Thoracic aorta (tissue), 2 donors: ENCODE data around the gene GPR62. TPM values are rescaled to one million over a fixed set of nuclear protein-coding genes. Genes with fewer than 3 reads are reported as not detected.

Experiments used
- ATAC-seq: fragments of 150-250 bp; one replicate; pipeline ENCODE4 v1.8.0; 2017; ENCODE audit warnings: low read depth; ENCODE audit not compliant: insufficient number of reproducible peaks, low FRiP score
- DNase-seq: peaks from one replicate; pipeline ENCODE4 v3.0.0-alpha.2; 2020; ENCODE audit warnings: low spot score
- H3K27ac ChIP-seq, 2 donors: fragments of 200-600 bp; sonication (generic); 1 replicate in 1 of 2; 2 replicates in 1 of 2; pipeline ENCODE4 v1.5.1; 2016; ENCODE audit warnings: mild to moderate bottlenecking in 2 of 2, moderate library complexity in 2 of 2
- H3K27me3 ChIP-seq: fragments of 200-600 bp; sonication (generic); replicated peaks from 2 replicates; pipeline ENCODE4 v1.6.0; 2016; ENCODE audit warnings: mild to moderate bottlenecking; ENCODE audit not compliant: insufficient read depth
- H3K36me3 ChIP-seq: fragments of 200-600 bp; sonication (generic); one replicate; pipeline ENCODE4 v1.5.1; 2016
- H3K4me1 ChIP-seq, 2 donors: fragments of 200-600 bp; sonication (generic); 1 replicate in 1 of 2; 2 replicates in 1 of 2; pipeline versions ENCODE4 v1.5.1 to v1.6.0; 2016; ENCODE audit warnings: low read depth in 2 of 2, mild to moderate bottlenecking in 1 of 2; ENCODE audit not compliant: control insufficient read depth in 1 of 2
- H3K4me3 ChIP-seq: fragments of 200-600 bp; sonication (generic); 2 replicates; pipeline ENCODE4 v1.5.1; 2016; ENCODE audit warnings: mild to moderate bottlenecking
- H3K9me3 ChIP-seq: fragments of 200-600 bp; sonication (generic); 2 replicates; pipeline ENCODE4 v1.5.1; 2016
- total RNA-seq, 2 donors: library from RNA; depleted of rRNA; stranded (reverse); fragments of >200 nt; gene quantifications; one replicate each; pipeline versions ENCODE4 v1.1.0 to v1.2.3, GENCODE V29; 2016
- TF ChIP-seq, protein P1 (sequence below): fragments of 200-600 bp; sonication (generic); IDR thresholded peaks from one replicate; pipeline ENCODE4 v1.5.1; 2019; ENCODE audit warnings: antibody characterized with exemption

The GPR62 gene
- total RNA-seq, 2 donors from 2014 or later = not detected

DNA sequence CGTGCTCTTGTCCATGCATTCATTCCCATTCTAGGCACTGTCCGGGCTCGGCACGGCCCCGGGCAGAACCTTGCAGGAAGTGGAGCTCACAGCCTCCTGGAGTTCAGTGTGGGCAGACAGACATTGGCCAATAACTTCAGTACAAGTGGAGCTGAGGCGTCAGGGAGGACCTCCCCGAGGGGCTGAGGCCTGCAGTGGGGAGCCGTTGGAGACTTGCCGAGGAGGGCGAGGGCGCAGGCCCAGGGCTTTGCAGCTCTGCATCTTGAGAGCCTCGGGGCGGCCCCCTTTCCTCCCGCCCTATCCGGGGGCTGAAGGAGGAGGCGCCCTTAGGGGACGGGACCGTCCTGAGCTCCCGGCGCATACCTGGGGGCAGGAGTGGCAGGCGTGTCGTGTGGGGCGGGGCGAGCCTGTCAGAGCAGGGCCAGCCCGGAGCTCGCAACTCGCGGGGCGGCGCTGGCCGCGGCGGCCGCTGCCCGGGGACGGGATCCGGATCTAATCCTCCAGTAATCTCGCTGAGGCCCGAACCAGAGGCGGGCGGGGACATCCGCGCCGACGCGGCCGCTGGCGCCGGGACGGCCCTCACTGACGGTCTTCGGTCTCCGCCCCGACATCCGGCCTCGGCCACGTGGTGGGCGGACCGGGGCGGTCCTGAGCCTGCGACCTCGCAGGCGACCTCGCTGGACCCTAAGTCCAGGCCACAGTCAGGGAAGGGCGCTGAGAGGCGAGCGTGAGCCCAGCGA, 27.8 kb downstream of the GPR62 start, which contains the start of gene ACY1:
Gene ACY1, plus strand, starts transcription at position 698 of the 740 bp plus-strand sequence. CDS start 530 bp downstream, outside the sequence.
- H3K4me3 ChIP-seq = peak within 1 kb of the TSS; percentile 89
- TF ChIP-seq, protein P1, sequence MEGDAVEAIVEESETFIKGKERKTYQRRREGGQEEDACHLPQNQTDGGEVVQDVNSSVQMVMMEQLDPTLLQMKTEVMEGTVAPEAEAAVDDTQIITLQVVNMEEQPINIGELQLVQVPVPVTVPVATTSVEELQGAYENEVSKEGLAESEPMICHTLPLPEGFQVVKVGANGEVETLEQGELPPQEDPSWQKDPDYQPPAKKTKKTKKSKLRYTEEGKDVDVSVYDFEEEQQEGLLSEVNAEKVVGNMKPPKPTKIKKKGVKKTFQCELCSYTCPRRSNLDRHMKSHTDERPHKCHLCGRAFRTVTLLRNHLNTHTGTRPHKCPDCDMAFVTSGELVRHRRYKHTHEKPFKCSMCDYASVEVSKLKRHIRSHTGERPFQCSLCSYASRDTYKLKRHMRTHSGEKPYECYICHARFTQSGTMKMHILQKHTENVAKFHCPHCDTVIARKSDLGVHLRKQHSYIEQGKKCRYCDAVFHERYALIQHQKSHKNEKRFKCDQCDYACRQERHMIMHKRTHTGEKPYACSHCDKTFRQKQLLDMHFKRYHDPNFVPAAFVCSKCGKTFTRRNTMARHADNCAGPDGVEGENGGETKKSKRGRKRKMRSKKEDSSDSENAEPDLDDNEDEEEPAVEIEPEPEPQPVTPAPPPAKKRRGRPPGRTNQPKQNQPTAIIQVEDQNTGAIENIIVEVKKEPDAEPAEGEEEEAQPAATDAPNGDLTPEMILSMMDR = no peak
- peak within 1 kb of the TSS; percentile 94 to 97 for H3K27ac ChIP-seq
- H3K9me3 ChIP-seq = no peaks in the 10 kb centered on the region
- H3K4me1 ChIP-seq = peaks cover 15 to 22% of the 10 kb centered on the region in 2 donors
- H3K27me3 ChIP-seq = no peaks in the 10 kb centered on the region
- DNase-seq (no peak), ATAC-seq (peak; percentile 86)
- H3K36me3 ChIP-seq = peaks cover 3% of the 10 kb centered on the region

DNA sequence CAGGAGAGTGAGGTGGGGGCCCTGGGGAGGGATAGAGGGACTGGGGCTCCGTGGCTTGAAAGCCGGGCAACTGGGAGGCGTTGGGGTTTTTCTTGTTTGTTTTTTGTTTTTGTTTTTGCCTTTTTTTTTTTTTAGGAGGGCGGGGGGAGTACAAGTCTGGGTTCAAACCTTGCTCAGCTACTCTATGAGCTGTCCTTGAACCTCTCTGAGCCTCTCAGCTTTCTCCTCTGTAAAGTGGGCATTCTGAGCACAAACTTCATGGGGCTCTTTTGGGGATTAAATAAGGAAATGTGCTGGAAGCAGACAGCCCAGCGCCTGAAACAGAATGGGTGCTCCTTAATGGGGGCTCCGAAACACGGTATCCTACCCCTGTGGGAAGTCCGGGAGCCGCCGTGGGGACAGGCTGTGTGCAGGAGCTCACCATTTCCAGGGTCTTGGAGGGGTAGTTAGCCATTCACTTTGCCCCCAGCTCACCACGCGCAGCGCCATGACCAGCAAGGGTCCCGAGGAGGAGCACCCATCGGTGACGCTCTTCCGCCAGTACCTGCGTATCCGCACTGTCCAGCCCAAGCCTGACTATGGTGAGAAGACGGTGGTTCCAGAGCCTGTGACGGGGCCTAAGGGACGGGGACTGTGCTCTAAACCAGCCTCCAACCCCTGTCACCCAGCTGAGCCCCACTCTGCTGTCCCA, 28.5 kb downstream of the GPR62 start:
- TF ChIP-seq, protein P1 = no peak
- H3K27me3 ChIP-seq = no peaks in the 10 kb centered on the region
- peaks cover 15 to 22% of the 10 kb centered on the region in 2 donors for H3K4me1 ChIP-seq
- peak overlapping the region; percentile 89 for H3K4me3 ChIP-seq
- H3K36me3 ChIP-seq = peaks cover 3% of the 10 kb centered on the region
- H3K27ac ChIP-seq = peak overlapping the region; percentile 94 to 97
- ATAC-seq (no peak), DNase-seq (no peak)
- H3K9me3 ChIP-seq = no peaks in the 10 kb centered on the region

DNA sequence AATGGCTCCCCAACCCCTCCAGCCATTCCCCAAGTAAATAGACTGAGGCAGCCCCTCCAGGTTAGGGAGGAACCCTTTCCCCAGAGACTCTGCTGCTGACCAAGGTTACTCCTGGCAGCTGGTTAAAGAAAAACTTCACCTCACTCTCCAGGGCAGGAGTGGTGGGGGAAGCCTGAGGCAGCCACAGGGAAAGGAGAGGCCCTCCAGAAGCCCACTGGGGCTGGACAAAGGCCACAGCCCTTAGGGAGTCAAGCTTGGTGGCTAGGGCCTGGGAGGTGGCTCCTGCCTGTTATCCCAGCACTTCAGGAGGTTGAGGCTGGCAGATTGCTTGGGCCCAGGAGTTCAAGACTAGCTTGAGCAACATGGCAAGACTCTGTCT, 29.1 kb downstream of the GPR62 start:
- Histone ChIP-seq H3K9me3 (no peaks in the 10 kb centered on the region), H3K4me3 (no peak overlapping the region), H3K27ac (peak overlapping the region; percentile 94 to 97), H3K36me3 (peaks cover 3% of the 10 kb centered on the region), H3K4me1 (peaks cover 16 to 25% of the 10 kb centered on the region in 2 donors), H3K27me3 (no peaks in the 10 kb centered on the region)
- TF ChIP-seq, protein P1 = no peak
- no peak for DNase-seq
- ATAC-seq = no peak

DNA sequence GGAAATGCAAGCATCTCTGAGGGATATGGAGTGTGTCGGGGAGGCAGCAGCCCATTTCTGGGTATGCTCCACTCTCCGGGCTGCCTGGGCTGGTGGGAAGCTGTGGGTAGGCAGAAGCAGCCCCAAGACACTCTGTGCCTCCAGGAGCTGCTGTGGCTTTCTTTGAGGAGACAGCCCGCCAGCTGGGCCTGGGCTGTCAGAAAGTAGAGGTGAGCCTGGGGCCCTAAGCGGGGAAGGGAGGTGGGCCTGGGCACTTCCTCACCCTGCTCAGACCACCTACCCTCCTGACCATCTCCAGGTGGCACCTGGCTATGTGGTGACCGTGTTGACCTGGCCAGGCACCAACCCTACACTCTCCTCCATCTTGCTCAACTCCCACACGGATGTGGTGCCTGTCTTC, 29.9 kb downstream of the GPR62 start:
- H3K4me3 ChIP-seq = no peak overlapping the region
- H3K4me1 ChIP-seq = peaks cover 19 to 31% of the 10 kb centered on the region in 2 donors
- H3K36me3 ChIP-seq = peaks cover 3% of the 10 kb centered on the region
- H3K9me3 ChIP-seq = no peaks in the 10 kb centered on the region
- TF ChIP-seq, protein P1 = no peak
- no peak overlapping the region for H3K27ac ChIP-seq
- H3K27me3 ChIP-seq = no peaks in the 10 kb centered on the region
- DNase-seq (no peak), ATAC-seq (no peak)
